HEK293 (cell line): ENCODE data around the gene RSPH9.

Experiments used
- CTCF ChIA-PET: fragments of 350-600 bp; formaldehyde crosslinking; extraction: SDS; loops from one replicate; lab custom pipeline; 2021; ENCODE audit warnings: antibody characterized with exemption; lab: Yijun Ruan, JAX
- POLR2A ChIA-PET: fragments of 300-600 bp; formaldehyde crosslinking; extraction: SDS; loops from one replicate; lab custom pipeline; 2020; ENCODE audit warnings: antibody characterized with exemption, inconsistent platforms; lab: Yijun Ruan, JAX
- H3K27ac ChIP-seq: fragments of 200-500 bp; sonication (Bioruptor generic); 2 replicates; pipeline ENCODE4 v1.5.1; 2014; ENCODE audit warnings: low read depth, low read length, control low read depth, inconsistent platforms; ENCODE audit errors: extremely low read depth
- H3K36me3 ChIP-seq, 2 experiments: fragments of 200-500 bp in 1 of 2; sonication (Bioruptor generic) in 1 of 2; 1 replicate in 1 of 2; 2 replicates in 1 of 2; pipeline ENCODE4 v1.5.1; 2014 to 2017; ENCODE audit warnings: inconsistent platforms in 2 of 2, low read length in 2 of 2; ENCODE audit not compliant: control insufficient read depth in 2 of 2, insufficient read depth in 1 of 2
- H3K4me1 ChIP-seq: fragments of 200-500 bp; sonication (Bioruptor generic); 2 replicates; pipeline ENCODE4 v1.5.1; 2014; ENCODE audit warnings: mild to moderate bottlenecking, low read length, inconsistent platforms; ENCODE audit not compliant: control insufficient read depth, insufficient read depth
- H3K4me3 ChIP-seq: 2 replicates; pipeline ENCODE4 v1.5.1; 2011; ENCODE audit warnings: low read depth, mild to moderate bottlenecking, control low read depth, low read length, moderate library complexity
- H3K9me3 ChIP-seq: fragments of 200-500 bp; sonication (Bioruptor generic); 2 replicates; pipeline ENCODE4 v1.5.1; 2014; ENCODE audit warnings: low read depth, low read length, inconsistent platforms; ENCODE audit not compliant: control insufficient read depth, insufficient read depth
- GLI2 ChIP-seq: fragments of 450-650 bp; formaldehyde crosslinking; IDR thresholded peaks from 2 replicates; pipeline ENCODE4; 2017; ENCODE audit warnings: missing biosample characterization, missing genetic modification characterization, low read depth, borderline replicate concordance
- MEIS1 ChIP-seq: sonication (generic); formaldehyde crosslinking; IDR thresholded peaks from 2 replicates; pipeline ENCODE4 v1.8.1; 2022; ENCODE audit warnings: missing genetic modification reagents, mild to moderate bottlenecking, borderline replicate concordance
- PRDM6 ChIP-seq: fragments of 450-650 bp; formaldehyde crosslinking; IDR thresholded peaks from 2 replicates; pipeline ENCODE4 v1.5.1; 2017; ENCODE audit warnings: missing biosample characterization, missing genetic modification characterization
- ZFP69B ChIP-seq: fragments of 450-650 bp; formaldehyde crosslinking; IDR thresholded peaks from 2 replicates; pipeline ENCODE4 v1.5.1; 2016; ENCODE audit warnings: missing biosample characterization, missing genetic modification characterization
- ZNF155 ChIP-seq: fragments of 450-650 bp; formaldehyde crosslinking; IDR thresholded peaks from 2 replicates; pipeline ENCODE4 v1.5.1; 2016; ENCODE audit warnings: missing biosample characterization, missing genetic modification characterization
- ZNF48 ChIP-seq: fragments of 450-650 bp; formaldehyde crosslinking; IDR thresholded peaks from 2 replicates; pipeline ENCODE4 v1.5.1; 2016; ENCODE audit warnings: missing biosample characterization, missing genetic modification characterization
- ZNF514 ChIP-seq: fragments of 450-650 bp; formaldehyde crosslinking; IDR thresholded peaks from 2 replicates; pipeline ENCODE4 v1.5.1; 2016; ENCODE audit warnings: missing biosample characterization, missing genetic modification characterization
- ZNF530 ChIP-seq: fragments of 450-650 bp; formaldehyde crosslinking; IDR thresholded peaks from 2 replicates; pipeline ENCODE4 v1.5.1; 2016; ENCODE audit warnings: low read depth, missing biosample characterization, missing genetic modification characterization
- ZNF544 ChIP-seq: fragments of 450-650 bp; formaldehyde crosslinking; IDR thresholded peaks from 2 replicates; pipeline ENCODE4 v1.5.0; 2017; ENCODE audit warnings: missing biosample characterization, missing genetic modification characterization
- ZNF548 ChIP-seq: fragments of 450-650 bp; formaldehyde crosslinking; IDR thresholded peaks from 2 replicates; pipeline ENCODE4 v1.5.1; 2016; ENCODE audit warnings: missing biosample characterization, missing genetic modification characterization
- ZNF561 ChIP-seq: fragments of 450-650 bp; IDR thresholded peaks from 2 replicates; pipeline ENCODE4 v1.5.1; 2018; ENCODE audit warnings: missing biosample characterization, missing genetic modification characterization, borderline replicate concordance
- ZNF585B ChIP-seq: fragments of 450-650 bp; formaldehyde crosslinking; IDR thresholded peaks from 2 replicates; pipeline ENCODE4 v1.5.1; 2016; ENCODE audit warnings: missing biosample characterization, missing genetic modification characterization
- ZNF626 ChIP-seq: fragments of 450-650 bp; sonication (Bioruptor Pico); formaldehyde crosslinking; IDR thresholded peaks from 2 replicates; pipeline ENCODE4 v1.5.1; 2018; ENCODE audit warnings: missing biosample characterization, missing genetic modification characterization, inconsistent platforms
- ZNF654 ChIP-seq: fragments of 450-650 bp; formaldehyde crosslinking; IDR thresholded peaks from 2 replicates; pipeline ENCODE4 v1.5.1; 2016; ENCODE audit warnings: low read depth, missing biosample characterization, missing genetic modification characterization
- ZNF692 ChIP-seq: fragments of 450-650 bp; formaldehyde crosslinking; IDR thresholded peaks from 2 replicates; pipeline ENCODE4 v1.5.1; 2016; ENCODE audit warnings: missing biosample characterization, missing genetic modification characterization
- TF ChIP-seq, protein P1 (sequence below): fragments of 450-650 bp; formaldehyde crosslinking; IDR thresholded peaks from 2 replicates; pipeline ENCODE4 v1.5.1; 2017; ENCODE audit warnings: missing biosample characterization, missing genetic modification characterization

RSPH9 gene

DNA sequence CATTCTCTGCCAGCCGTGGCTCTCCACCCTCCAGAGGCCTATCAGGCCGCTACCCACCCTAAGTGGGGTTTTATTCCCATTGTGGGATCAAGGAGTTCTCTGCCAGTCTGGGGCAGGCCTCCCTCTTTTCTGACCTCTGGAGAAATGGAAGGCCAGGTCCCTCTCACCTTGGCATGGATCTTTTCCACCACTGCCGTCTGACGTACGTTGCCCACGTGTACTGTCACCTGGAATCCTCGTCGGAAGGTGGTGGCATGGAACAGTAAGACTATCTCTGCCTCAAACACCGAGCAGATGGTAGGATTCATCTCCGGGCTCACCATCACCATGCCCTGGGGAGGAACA, 23.0 kb upstream of the RSPH9 start:
- Histone ChIP-seq H3K9me3 (no peaks in the 10 kb centered on the region), H3K27ac (no peak overlapping the region), H3K4me1 (no peaks in the 10 kb centered on the region)
- POLR2A ChIA-PET, result no interaction called here
- no peak for TF ChIP-seq PRDM6 (tag by site-specific recombination)
- TF ChIP-seq ZNF48, result no peak
- TF ChIP-seq, all 188 proteins: peak for 0
- CTCF ChIA-PET, result interaction anchor here (1.2 kb wide), 1 partner anchor 13 kb away, joined by 3 read pairs; no protein-coding TSS in a partner anchor
- no peak overlapping the region for H3K4me3 ChIP-seq
- H3K36me3 ChIP-seq, result peaks cover 25 to 76% of the 10 kb centered on the region in 2 experiments

GRCh38 chr6:43622541-43622940, 22.3 kb upstream of the RSPH9 start:
- H3K27ac ChIP-seq, result no peak overlapping the region

DNA sequence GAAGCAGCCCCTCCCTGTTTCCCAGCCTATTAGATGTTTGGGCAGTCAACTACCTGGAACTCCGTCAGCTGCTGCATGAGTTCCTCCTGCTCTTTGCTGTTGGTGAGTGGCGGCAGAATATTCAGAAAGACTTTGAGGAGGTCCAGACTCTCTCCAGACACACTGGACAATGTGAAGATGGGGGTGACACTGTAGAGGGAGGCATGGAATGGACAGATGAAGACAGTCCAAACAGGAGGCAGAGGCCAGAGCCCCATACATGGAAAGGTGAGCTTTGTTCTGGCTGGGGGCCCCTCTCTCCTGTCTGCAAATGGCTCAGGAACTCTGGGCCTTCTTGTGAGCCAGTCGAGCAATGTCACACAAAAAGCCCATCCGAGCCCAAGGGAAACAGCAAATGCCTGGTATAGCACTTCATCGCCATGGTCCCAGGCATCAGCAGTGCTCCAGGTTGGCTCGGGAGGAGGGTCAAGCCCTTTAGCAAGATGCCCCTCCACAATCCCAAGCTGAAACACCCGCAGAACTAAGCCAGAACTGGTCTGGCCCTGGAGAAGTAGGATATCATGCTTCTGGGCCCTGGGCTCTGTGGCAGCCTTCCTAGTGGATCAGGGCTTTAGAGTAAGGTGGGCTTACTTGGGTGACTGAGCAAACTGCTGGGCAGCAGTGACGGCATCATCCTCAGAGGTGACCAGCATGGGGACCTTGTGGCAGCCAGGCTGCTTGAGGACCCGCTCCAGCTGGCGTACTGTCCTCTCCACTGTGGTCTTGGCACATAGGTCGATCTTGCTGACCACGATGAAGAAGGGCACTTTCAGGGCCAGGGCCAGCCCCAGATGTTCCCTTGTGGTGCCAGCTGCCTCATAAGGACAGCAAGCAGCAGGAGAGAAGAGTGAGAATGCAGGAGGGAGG, 20.7 kb upstream of the RSPH9 start:
- POLR2A ChIA-PET, result interaction anchor here (1.1 to 1.3 kb wide), 2 partner anchors 11 kb away, joined by 3 to 4 read pairs; partner anchors contain the start of gene MAD2L1BP
- CTCF ChIA-PET, result no interaction called here
- no peaks in the 10 kb centered on the region for H3K9me3 ChIP-seq
- H3K4me3 ChIP-seq, result no peak overlapping the region
- 0 out of 2 replicates have a peak, but pooled peaks cover 8% of the 10 kb centered on the region for H3K4me1 ChIP-seq
- H3K27ac ChIP-seq, result no peak overlapping the region
- peaks cover 18 to 72% of the 10 kb centered on the region in 2 experiments for H3K36me3 ChIP-seq
- TF ChIP-seq, protein P1, sequence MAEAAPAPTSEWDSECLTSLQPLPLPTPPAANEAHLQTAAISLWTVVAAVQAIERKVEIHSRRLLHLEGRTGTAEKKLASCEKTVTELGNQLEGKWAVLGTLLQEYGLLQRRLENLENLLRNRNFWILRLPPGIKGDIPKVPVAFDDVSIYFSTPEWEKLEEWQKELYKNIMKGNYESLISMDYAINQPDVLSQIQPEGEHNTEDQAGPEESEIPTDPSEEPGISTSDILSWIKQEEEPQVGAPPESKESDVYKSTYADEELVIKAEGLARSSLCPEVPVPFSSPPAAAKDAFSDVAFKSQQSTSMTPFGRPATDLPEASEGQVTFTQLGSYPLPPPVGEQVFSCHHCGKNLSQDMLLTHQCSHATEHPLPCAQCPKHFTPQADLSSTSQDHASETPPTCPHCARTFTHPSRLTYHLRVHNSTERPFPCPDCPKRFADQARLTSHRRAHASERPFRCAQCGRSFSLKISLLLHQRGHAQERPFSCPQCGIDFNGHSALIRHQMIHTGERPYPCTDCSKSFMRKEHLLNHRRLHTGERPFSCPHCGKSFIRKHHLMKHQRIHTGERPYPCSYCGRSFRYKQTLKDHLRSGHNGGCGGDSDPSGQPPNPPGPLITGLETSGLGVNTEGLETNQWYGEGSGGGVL (tag by site-specific recombination), result no peak
- TF ChIP-seq ZNF530 (no peak), ZNF544 (tag by site-specific recombination) (no peak), GLI2 (no peak), ZNF548 (tag by site-specific recombination) (no peak), ZNF155 (no peak), ZNF561 (tag by site-specific recombination) (no peak), ZNF654 (tag by site-specific recombination) (no peak), MEIS1 (CRISPR knock-in tag) (no peak), ZNF585B (no peak), ZNF514 (tag by site-specific recombination) (no peak)

More at GRCh38 chr6:43622541-43622940, 22.3 kb upstream of the RSPH9 start:
- H3K9me3 ChIP-seq, result no peaks in the 10 kb centered on the region
- peaks cover 25 to 74% of the 10 kb centered on the region in 2 experiments for H3K36me3 ChIP-seq
- 0 out of 2 replicates have a peak, but pooled peaks cover 7% of the 10 kb centered on the region for H3K4me1 ChIP-seq
- no peak for TF ChIP-seq ZNF626 (tag by site-specific recombination)
- peak; percentile 84 for TF ChIP-seq ZNF692 (tag by site-specific recombination)
- peak; percentile 69; the same call in 1 of the 2 replicates for TF ChIP-seq ZFP69B (tag by site-specific recombination)
- TF ChIP-seq, all 188 proteins: peak for 2
- no peak overlapping the region for H3K4me3 ChIP-seq
- ChIA-PET POLR2A (interaction anchor here (1.1 kb wide), 1 partner anchor 9 kb away, joined by 4 read pairs; no protein-coding TSS in a partner anchor), CTCF (interaction anchor here (0.5 to 1.2 kb wide), 3 partner anchors 14 to 78 kb away, joined by 3 read pairs; no protein-coding TSS in a partner anchor)
